HL-60/S4 treated with retinoic acid at 250 ng/mL for 4 days and 3 days (cell line): Measurements from ENCODE around the gene STRADA.

ENCODE experiments used
- in situ Hi-C: fragments of 300-500 bp; cut with MboI; formaldehyde crosslinking; loops from 2 replicates; pipeline ENCODE4 v1.7.0; 2022; ENCODE audit warnings: low sequenced_read_pairs

STRADA gene

GRCh38 chr17:63686138-63686685 is 55.4 kb downstream of the STRADA start:
- in situ Hi-C loops, result no loop called here

DNA sequence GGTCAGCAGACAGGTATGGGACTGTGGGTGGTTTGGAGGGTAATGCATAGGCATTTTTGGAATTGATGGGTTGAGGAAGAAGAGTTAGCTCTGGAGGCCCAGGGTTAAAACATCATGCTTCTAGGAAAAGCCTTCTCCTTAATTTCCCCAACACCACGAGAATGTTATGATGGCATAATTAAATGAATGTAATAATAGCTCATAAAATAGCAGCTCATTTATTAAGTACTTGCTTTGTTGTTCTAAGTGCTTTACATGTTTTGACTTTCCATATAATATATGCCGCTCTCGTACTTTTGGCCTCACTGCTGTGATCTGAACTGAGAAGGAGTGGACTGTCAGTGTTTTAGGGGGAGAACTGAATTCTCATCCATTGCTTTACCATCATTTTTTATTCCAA is 56.0 kb downstream of the STRADA start:
- in situ Hi-C loops, result no loop called here

DNA sequence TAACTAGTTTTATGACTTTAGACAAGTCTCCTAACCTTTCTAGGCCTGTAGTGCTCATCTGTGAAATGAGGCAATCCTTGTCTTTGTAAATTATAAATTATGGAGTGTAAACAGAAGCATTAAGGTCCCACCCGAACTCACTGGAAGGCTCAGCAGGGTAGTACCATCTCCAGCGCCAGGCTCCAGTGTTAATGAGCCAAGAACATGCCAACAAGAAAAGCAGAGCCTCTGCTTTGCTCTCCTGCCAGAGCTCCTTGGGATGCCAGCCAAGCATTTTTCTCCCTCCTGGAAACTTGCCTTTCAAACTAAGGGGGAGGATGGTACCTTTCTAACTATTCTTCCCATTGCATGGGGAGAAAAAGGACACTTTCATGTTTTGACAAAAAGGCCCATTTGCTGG is 56.6 kb downstream of the STRADA start:
- in situ Hi-C loops, result no loop called here

DNA sequence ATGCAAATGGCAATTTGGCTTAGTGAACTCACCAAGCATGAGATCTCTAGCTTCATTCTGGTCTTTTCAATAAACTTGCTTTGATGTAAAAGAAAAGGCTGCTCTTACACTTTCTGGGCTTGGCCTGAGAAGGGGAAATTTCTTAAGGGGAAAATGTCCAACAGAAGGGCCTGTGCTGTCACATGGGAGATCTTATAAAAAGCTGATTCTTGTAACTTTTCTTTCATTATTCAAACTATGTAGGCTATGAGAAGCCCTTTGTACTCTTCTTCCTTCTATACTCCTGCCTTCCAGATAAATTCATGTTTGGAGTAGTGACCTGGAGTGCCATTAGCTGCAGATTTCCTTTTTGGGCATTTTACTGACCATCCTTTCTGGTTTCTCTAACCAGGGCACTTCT is 58.6 kb downstream of the STRADA start:
- in situ Hi-C loops, result no loop called here

GRCh38 chr17:63682441-63682840 is 59.2 kb downstream of the STRADA start:
- in situ Hi-C loops, result no loop called here

GRCh38 chr17:63681530-63681929 is 60.1 kb downstream of the STRADA start:
- in situ Hi-C loops, result no loop called here

DNA sequence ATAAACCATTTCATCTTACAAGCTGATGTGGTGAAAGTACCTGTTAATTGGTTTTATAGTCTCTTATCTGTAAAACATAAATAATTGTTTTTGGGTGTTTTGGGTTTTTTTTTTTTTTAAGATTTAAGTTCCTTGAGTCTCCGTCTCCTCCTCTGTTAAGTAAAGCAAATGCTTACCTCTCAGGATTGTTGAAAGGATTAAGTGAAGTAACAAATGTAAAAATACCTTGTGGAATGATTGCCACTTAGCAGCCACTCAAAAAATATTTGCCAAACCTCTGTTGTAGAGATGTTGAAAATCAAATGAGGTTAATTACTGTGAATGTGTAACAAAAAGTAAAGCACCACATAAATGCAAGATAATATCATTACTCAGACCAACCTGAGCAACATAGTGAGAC is 60.9 kb downstream of the STRADA start:
- in situ Hi-C loops, result no loop called here

DNA sequence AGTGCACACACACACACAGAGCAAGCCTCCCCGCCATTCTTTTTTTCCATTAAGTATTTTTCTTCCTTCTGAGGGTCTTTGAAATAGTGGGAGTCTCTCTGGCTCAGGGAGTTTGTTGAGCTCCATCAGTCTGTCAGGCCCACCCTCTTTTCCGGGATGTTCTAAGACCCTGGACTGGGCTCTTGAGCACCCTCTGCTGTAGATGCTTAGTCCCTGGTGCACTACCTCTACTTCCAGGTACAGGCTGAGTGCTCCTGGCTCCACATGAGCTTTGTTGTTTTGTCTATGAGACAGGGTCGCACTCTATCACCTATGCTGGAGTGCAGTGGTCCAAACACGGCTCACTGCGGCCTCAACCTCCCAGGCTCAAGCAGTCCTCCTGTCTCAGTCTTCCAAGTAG is 62.4 kb downstream of the STRADA start:
- in situ Hi-C loops, result no loop called here

GRCh38 chr17:63676584-63676983 is 65.0 kb downstream of the STRADA start:
- in situ Hi-C loops, result no loop called here

DNA sequence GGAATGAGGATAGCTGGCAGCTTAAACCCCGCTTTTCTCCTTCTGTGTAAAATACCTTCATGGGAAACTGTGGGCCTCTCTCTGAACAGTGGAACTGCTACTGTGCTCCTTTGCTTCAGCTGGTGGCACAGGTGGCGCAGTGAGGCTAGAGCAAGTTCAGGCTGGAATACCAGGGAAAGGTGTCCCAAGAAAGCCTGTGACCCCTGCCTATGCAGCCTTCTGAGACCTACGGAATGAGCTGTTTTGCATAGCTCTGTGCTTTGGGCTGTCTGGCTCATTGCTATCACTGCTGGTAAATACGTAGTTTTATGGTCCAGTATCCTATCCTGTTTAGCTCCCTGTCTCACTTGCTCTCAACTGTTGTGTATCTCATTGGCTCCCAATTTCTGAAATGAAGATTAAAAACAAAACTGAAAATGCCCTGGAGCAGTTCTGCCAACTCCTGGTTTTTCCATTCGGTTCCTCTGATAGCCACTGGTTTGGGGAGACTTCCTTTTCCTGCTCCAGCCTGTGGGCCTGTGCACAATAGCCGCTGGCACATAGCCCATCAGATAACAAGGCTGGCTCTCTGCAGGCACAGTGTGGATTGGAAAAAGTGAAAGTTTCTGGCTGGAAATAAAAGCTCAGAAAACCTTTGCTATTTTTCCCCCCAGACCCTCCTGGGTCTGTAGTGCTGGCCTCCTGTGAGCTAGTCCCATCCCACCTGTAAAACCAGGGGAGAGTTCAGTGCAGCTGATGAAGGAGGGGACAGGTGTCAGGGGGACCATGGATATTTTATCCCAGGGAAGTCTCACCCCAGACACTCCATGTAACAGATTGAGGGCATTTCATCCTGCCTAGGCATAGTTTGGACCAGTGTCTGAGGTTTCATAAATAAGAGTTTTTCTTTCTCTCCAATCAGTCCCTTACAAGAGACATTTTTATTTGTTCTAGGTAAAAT is 65.7 kb downstream of the STRADA start:
- in situ Hi-C loops, result no loop called here

DNA sequence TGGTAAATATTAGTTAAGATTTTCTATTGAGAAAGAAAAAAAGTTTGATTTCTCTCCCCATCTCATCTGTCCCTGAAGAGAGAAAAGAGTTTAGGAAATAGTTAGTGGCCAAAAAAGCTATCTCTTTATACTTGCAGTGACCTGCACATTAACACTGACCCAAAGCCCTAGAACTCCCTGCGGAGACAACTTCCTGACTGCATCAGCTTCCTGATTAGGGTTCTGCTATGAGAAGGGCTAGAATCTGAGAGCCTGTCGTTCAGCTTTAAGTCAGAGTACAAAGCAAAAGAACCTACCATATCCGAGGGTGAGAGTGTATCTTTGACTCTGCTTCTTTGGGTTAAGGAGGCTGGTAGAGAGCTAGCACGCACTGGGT is 66.4 kb downstream of the STRADA start:
- in situ Hi-C loops, result no loop called here

DNA sequence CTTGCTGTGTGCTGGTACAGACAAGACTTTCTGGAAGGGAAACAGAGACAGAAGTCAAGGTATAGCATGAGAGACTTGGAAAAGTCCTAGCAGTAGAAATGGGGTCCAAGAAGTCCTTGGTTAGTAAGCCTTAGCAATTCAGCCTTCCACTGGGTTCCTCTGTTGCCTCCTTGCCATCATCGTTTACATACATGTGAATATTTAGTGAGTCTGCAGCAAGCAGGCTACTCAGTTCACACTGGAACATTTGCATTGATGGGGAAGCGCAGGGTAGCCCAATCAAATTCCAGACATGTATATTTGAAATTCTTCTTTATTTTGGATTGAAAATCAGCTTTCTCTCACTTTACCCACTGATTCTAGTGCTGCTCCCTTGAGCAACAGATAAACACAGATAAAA is 68.7 kb downstream of the STRADA start:
- in situ Hi-C loops, result no loop called here

- in situ Hi-C loops, result no loop called here
These were observed 75.9 kb downstream of the STRADA start for GRCh38 chr17:63665527-63666214.

GRCh38 chr17:63659850-63660249 is 81.7 kb downstream of the STRADA start:
- in situ Hi-C loops, result no loop called here

DNA sequence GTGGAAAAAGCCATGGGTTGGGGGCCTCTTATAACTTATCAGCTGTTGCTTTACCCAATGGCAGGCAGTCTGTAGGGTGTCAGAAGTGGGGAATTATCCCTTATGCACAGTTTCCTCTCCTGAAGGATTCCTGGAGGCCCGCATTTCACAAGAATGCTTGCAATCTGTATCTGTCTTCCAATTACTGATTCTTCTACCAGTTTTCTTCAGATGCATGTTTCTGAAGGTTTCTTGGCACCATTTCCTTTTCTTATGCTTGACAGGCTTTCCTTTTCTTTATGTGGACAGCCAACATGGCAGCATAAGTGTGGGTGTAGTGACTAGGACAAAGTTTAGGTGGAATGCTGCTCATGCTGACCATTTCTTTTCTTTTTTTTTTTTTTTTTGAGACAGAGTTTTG is 83.2 kb downstream of the STRADA start:
- in situ Hi-C loops, result no loop called here

GRCh38 chr17:63657786-63658185 is 83.8 kb downstream of the STRADA start:
- in situ Hi-C loops, result no loop called here

GRCh38 chr17:63653050-63653449 is 88.5 kb downstream of the STRADA start:
- in situ Hi-C loops, result no loop called here
